GM10847 (cell line): ENCODE measurements around the gene RHOT2.

Experiments used
- POLR2A ChIP-seq: IDR thresholded peaks from 2 replicates; pipeline ENCODE4 v1.6.1; 2011; ENCODE audit not compliant: insufficient read length; ENCODE audit errors: extremely low read depth

Gene RHOT2

DNA sequence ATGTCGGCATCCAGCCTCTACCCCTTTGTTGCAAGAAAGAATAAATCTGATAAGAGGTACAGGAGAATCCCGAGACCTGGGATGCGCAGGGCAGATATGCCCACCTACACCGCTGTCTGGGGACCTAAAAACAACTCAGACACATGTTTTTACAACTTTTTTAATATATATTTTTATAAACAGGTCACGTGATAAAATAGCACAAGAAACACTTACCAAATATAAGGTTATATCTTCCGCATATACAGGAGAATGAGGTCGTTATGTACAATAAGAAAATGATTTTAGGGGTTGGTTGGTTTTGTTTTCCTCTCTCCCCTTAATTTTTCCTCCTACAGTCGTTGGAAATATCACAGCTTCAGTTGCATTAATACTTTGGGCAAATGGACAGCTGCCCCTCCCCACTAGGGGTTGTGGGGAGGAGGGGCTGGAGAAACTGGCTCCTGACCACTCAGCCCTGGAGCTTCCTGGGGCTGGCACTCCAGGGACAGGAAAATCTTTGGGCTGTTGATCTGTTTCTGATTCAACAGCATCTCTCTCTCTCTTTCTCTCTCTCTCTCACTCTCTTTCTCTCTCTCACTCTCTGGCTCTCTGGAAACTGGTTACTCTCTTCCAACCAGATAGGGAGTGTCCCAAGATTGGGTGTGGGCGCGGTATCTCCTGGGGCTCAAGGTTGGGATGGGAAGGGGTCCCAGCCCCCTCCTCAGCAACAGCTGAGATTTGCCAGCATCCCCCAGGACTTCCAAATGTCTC, 24.6 kb downstream of the RHOT2 start:
- TF ChIP-seq POLR2A = no peak

DNA sequence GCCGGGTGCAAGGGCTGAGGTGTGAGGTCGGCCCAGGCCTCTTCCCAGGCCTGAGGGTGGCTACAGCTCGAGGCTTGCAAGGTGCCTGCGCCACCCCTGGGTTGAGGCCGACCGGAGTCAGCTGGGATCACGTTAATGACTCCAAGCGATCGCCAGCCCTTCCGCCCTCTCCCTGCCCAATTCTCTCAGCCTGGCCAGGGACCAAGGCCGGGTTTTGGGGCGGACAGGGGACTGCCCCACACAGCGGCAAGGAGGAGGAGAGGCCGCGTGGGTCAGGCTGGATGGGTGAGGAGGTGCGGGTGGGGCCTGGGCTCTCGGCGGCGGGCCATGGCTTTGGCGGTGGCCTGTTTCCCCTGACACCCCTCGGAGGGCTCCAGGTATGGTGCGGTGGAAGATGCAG, 25.4 kb downstream of the RHOT2 start:
- TF ChIP-seq POLR2A = no peak

DNA sequence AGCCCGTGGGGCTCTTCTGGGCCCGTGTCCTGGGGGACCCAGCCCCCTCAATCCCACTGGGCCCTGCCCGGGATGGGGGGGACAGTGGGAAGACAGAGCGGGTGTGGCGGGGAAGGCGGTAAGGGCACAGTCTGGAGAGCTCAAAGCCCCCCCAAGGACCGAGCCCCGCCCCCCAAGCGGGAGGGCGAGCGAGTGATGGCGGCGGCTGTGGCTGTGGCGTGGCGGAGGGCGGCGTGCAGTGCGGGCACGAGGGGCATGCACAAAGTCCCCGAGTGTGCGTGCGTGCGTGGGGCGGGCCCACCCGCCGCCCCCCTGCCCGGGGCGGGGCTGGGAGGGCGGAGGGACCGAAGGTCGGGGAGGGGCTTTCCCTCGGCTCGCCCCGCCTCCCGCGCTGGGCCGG, 25.8 kb downstream of the RHOT2 start:
- no peak for TF ChIP-seq POLR2A

DNA sequence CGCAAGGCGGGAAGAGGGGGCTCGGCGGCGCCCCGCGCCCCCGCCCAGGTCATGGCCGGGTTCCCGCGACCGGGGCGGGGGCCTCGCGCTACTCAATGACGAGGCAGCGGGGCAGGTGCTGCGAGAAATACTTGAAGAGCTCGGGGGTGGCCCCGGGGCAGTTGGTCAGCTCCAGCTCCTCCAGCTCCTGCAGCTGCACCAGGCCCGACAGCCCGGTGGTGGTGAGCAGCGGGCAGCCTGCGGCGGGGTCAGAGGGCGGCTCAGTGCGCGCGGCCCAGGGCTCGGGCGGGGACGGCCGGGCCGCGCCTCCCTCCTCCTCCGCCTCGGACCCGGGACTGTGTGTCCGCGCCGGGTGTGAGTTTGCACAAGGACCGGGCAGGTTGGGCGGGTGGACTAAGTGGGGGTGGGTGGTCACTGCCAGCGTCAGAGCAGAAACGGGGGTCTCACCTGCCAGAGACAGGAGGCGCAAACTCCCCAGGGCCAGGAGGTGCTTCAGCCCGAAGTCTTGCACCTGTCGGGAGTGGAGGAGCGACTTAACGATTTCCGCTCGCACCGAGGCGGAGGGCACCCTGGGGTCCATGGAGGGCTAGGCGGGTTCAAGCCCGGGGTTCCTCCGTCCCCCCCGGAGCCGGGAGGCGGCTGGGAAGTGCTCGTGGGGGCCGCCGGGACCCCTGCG, 26.4 kb downstream of the RHOT2 start:
- TF ChIP-seq POLR2A = no peak

DNA sequence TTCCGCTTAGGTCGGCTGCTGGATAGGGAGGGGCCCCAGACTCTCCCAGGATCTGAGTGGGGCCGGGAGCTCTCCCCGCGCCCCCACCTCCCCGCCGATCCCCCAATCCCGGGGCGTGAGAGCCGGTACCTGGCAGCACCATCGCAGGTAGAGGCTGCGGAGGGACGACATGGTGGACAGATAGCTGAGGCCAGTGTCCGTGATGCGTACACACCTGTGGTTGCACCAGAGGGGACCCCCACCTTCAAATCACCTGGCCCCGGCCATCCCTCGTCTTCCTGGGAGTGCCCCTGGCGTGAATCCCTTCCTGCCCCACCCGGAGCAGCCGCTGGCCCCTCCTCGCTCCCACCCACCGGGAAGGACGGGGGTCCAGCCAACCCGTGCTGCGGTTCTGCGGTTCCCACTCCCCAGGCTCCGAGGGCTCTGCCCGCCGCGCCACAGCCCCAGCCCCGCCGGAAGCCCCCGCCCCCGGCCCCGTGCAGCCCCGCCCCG, 27.0 kb downstream of the RHOT2 start:
- TF ChIP-seq POLR2A = no peak

DNA sequence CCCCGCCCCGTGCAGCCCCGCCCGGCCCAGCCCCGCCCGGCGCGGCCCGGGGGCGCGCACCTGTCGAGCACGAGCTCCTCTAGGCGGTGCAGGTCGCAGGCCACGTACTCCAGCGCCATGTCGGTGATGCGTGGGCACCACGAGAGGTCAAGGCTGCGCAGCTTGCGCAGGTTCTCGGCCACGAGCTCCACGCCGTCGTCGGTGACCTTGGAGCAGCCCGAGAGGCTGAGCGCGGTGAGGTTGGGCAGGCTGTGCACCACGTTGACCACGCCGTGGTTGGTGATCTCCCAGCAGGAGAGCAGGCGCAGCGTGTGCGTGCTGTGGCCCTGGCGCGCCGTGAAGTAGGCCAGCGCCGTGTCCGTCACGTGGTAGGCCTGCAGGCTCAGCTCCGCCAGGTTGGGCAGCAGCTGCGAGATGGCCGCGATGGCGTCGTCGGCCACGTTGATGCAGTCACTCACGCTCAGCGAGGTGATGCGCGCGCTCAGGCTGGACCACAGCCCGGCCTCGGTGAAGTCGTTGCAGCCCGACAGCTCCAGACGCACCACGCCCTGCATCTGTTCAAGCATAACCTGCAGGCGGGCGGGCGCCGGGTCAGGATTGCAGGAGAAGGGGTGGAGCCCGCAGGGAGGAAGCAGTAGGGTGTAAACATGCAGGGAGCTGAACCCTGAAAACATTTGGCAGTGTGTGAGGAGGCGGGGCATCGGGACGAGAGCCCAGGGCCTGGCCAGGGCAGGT, 27.6 kb downstream of the RHOT2 start:
- TF ChIP-seq POLR2A = peak; percentile 39

DNA sequence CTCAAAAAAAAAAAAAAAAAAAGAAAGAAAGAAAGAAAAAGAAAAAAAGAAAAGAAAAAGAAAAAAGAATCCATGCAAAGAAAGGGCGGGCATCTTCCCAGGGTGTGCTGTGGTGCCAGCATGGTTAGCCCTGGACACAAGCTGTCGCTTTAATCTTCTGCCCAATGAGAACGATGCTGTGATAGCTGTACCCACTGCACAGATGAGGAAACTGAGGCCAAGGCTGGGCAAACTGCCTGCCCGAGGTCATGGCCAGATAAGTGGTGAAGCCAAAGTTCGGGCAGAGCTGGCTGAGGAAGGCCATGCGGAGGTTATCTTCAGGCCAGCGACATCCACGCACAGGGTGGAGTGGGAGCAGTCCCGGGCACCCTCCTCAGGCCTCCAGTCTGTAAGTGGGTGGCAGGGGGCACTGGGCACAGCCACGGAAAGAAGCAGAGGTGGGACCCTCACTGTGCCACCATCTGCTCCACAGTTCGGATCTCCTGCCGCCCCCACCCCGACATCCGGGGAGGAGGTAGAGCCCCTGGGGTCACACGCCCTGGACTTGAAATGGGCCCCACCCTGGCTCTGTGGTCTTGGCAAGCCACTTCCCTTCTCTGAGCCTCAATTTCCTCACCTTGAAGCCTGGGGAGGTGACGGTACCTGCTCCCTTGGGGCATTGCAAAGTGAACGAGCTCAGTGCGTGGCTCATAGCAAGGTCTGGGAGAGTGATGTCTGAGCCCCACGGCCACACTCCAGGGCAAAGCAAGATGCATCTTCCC, 31.2 kb downstream of the RHOT2 start:
- no peak for TF ChIP-seq POLR2A

DNA sequence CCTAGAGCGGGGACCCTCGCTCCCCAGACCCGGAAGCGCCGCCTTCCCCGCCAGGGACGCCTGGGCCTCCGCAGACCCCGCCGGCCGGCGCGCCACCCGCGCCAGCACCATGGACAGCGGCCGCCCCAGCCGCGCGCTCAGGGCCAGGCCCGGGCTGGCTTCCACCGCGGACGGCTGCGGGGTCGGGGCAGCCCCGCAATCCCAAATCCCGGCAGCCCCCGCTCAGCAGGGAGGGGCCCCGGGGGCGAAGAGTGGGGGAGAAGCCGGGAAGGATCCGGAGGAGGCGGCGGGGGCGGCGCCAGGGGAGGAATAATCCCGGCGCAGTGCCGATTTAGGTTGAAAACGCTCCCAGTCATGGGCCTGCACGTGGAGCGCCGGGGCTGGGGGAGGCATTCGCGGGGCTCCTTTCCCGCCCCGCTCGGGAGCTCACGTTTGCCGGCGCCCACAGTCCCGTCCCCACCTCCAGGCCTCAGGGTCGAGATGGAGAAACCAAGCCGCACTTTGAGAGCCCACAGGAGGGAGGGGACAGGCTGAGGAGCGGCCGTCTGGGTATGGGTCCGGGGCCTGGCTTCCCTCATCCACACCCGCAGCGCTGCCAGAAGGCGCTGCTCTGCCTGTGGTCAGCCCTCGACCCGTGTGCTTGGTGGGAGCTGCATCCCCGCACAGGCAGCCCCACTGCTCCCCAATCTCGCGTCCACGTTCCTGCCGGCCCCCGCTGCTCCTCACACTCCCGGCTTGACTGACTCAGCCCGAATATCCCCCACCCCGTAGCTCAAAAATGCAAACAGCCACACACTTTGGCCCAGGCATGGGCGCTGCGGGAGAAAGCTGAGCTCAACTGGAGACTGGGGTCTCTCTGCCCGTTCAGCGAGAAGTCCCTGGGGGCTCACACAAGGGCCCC, 33.0 kb downstream of the RHOT2 start:
- no peak for TF ChIP-seq POLR2A

DNA sequence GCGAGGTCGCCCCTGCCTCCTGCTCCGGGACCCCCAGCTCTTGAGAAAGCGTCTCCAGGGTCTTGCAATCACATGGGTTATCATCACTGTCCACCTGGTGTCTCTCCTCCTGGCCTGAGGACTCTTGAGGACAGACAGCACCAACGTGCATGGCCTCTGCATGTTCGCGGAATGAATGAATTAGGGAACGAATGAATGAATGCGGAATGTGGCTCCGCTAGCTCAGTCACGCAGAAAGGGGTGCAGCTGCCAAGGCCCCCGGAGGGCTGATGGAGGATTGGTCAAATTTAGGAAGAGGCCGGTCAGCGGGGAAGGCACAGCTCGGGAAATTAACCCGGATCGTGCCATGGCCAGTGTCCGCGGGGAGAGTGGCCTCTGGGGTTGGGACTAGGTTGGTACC, 34.4 kb downstream of the RHOT2 start:
- no peak for TF ChIP-seq POLR2A

DNA sequence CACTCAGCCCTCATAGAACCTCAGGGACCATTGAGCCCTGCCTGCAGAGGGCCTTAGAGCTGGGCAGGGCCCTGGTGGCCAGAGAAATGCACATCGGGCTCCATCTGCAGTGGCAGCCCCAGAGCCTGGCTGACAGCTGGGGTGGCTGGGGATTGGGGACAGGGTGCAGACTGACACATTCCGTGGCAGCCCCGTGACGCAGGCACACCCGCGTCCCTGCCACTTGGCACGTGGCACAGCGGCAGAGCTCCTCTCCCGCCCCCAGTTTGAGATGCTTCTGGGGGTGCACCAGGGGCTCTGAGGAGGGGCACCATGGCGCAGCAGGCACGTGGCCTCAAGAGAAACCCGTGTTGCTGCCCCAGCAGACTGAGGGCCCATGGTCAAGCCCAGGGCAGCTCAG, 35.5 kb downstream of the RHOT2 start:
- no peak for TF ChIP-seq POLR2A

DNA sequence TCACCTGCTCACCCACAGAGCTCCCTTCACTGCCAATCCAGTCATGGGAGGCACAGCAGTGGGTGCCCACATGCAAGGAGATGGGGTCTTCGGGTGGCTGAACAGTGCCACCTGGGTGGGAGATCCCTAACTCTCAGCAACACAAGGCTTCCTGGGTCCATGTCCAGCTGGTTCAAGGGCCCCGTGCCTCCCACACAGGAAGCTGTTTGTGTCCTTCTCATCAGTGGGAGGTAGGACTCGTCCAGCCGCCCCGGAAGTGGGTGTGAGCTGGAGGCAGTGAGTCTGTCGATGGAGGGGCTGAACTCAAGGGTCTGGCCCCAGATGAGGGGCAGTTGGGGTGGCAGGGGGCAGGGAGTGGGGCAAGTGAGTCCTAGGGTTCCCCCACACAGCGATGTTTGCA, 36.1 kb downstream of the RHOT2 start:
- TF ChIP-seq POLR2A = no peak

DNA sequence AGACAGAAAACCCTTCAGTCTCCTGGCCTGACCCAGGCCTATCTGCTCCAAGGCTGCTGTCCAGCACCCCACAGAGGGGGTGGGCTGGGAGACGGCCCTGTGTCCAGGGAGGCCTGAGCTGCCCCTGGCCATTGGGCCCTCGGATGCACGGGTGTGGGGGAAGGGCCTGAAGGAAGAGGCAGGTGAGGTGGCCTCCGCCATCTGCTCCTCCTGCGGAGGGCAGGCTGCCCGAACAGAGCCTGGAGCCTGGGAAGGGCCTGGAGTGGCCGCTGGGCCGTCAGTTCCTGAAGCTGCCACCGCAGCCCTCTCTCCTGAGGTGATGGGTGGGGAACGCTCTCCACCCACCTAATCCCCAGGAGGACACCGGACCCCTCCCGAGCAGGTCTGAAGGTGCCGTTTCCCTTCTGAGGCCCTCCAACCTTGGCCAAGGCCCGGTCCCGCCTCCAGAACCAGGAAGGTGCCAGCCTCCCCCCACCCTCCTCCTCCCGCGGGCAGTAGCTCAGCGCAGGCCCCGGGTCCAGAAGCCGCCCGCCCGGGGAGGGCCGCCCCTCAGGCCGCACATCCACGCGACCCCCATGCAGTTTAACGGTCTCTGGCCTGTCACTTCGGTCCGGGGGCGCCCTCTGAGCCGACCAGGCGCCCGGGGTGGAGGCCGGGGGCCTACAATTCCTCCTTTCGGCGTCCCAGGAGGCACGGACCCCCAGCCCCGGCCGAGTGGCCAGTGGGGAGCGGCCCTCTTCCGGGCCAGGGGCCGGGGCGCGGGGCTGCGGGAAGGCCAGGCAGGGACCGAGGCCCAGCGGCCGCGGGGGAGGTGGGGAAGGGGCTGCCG, 36.8 kb downstream of the RHOT2 start:
- no peak for TF ChIP-seq POLR2A

DNA sequence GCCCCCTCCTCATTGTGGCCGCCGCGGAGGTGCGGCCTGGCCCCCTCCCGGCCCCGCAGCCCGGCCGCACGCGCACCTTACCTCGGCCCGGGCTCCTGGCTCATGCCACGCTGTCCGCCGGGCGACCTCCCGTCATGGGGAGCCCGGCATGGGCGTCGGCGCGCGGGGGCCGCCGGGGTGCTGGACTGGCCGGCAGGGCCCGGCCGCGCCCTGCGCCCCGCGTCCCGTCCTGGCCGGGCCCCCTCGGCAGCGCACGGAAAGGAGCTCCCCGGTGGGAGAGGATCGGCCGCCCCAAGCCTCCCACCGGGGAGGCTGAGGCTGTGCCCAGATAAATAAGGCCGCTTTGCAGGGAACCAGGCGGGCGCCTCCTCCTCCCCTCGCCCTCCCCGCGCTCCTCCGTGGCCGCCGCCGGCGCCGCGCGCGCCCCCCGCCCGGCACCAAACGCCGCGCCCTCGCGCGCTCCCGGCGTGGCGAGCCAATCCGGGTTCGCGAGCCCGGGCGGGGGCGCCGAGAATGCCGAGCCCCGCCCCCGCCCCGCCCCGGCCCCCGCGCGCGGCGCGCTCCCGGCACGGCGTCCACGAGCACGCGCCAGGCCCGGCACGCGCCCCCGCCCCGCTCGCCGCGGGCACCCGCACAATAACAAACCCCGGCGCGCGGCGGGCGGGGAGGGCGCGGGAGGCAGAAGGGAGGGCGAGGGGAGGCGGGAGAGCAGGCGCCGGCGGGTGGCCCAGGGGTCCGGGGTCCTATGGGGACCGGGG, 37.7 kb downstream of the RHOT2 start, which contains the start of gene FBXL16:
FBXL16 (minus strand) TSS at position 371 of the 758 bp plus-strand sequence. CDS start 8,396 bp downstream, outside the sequence.
- TF ChIP-seq POLR2A = no peak
